Stimulated activated CD8-positive, alpha-beta memory T cell treated with anti-CD3 and anti-CD28 coated beads, Interleukin-7, amount 100 ng/mL, for 1 hour (primary cell): ENCODE measurements around the gene PLXNA4.
"Not testable (repeated sequence)": the region's sequence is repeated elsewhere in the genome, so short reads cannot be mapped to it uniquely, and the experiment has no call there.

ENCODE experiments used
- DNase-seq, 2 donors: peaks; one replicate each; pipeline ENCODE4 v3.0.0-alpha.2; 2020; ENCODE audit warnings: low read depth in 2 of 2

The PLXNA4 gene

DNA sequence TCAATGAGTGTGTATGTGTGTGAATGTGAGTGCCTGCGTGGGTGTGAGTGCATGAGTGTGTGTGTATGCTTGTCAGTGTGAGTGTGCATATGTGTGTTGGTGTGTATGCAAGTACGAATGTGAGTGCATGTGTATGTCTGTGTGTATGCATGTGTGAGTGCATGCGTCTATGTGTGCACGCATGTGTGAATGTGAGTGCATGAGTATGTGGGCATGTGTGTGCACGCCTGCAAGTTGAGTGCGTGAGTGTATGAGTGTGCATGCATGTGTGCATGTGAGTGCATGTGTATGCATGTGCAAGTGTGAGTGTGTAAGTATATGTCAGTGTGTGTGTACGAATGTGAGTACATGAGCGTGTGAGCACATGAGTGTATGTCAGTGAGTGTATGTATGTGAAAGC, 399.6 kb downstream of the PLXNA4 start:
- no peak for DNase-seq

DNA sequence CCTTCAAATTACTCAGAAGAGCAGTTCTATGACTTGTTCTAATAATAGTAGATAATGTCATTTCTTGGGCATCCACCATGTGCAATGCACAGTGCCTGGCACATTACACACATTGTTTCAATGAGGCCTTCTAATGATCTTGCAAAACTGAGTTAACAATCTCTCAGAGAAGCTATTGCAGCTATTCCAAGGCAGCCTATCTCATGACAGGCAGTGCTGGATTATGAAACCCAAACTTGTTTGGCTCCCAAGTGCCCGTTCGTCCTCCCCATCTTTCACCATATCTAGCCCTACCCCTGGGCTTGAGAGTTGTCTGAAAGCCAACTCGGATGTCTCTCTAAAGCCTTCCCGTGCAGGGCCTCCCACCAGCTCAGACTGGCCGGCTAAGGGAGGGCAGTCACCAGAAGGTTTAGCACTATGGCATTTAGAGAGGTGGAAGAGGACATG, 405.1 kb downstream of the PLXNA4 start:
- no peak for DNase-seq

DNA sequence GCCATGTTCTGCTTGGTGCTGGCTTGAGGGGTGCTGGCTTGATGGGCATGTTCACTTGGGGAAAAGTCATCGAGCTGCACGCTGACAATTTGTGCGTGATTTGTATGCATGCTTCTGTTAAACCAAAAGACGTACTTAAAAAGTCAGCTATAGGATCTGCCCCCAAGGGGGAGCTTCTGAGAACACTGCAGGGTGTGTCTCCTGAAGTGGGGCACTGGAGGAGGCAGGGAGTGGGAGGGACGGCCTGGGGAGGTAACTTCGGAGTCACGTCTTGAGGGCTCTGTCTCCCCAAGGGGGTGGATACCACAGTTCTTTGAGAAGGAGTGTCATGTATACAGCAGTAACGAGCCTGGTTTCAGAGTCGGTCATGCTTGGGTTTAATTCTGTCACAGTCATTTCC, 406.5 kb downstream of the PLXNA4 start:
- no peak for DNase-seq

DNA sequence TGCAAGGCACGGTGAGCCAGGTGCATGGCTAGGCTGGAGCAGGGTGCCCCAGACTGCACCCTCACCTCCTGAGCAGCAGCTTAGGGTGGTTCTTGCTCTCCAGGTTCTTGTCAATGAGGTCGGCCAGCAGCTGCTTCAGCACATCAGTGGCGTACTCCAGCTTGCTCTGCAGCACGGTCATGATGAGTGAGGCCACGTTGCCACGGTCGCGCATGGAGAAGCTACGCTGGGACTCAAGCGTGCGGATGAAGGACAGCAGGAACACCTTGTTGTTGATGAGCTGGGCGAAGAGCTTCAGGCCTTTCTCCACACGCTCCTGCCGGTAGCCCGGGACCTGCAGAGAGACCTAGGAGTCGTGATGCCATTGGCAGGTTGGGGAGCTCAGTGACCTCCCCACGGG, 408.0 kb downstream of the PLXNA4 start:
- no peak for DNase-seq

DNA sequence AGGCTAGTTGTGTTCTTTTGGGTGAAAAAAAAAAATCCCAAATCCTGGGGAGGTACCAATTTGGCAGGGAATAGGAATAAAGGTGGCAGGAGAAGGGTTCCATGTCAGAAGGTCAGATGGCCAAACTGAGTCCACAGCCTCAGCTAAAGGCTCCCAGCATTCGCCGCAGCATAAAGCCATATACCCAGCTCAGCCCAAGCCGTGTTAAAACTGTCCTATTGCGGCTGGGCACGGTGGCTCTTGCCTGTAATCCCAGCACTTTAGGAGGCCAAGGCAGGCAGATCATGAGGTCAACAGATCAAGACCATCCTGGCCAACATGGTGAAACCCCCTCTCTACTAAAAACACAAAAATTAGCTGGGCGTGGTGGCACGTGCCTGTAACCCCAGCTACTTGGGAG, 410.6 kb downstream of the PLXNA4 start:
- DNase-seq: not testable (repeated sequence)

DNA sequence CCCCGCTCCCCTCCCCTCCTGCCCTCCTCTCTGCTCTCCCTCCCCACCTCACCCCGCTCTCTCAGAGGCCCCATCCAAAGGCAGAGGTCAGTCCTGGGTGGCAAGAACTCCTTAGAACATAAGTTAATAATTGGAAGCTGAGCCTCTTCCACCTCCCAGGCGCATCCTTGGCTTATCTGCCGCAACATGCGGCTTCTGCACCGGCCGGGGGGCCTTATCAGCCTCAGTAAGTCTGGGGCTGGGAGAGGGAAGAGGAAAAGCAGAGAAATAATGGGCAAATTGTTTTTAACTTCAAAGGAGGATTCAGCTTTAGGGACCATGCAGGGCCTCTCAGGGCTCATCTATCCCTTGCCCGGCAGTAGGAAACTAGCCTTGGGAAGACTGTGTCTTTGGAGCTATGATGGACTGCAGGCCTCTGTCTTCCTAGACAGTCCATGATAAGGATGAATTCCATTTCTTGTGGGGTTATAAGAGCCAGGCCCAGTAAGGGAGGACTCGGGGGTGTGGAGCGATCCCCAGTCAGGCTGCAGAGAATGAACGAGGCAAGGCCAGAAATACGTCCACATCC, 411.6 kb downstream of the PLXNA4 start:
- no peak for DNase-seq

DNA sequence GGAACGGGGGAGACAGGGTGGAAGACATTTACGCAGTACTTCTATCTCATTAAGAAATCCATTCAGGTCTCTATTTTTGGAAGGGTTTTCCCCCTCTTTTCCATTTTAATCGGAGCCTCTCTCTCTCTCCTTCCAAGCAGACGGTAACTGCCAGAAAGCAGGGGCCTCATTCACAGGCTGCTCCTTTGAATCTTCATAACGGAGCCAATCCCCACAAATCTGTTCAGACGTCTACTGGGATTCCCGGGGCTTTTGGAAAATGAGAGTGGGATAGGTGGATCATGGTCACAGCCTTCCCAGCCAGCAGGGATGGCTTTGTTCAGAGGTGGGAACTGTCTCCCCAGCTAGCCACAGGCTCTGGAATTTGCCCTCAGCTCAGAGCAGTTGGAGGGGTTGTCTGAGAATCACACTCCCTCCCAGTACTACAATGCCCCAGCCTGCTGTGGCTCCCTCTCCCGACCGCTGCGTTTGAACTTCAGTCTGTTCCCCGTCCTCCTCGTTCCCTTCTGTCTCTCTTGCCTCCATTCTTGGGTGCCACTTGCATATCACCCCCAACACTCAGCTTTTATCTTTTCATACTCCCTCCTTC, 413.6 kb downstream of the PLXNA4 start:
- DNase-seq: no peak

DNA sequence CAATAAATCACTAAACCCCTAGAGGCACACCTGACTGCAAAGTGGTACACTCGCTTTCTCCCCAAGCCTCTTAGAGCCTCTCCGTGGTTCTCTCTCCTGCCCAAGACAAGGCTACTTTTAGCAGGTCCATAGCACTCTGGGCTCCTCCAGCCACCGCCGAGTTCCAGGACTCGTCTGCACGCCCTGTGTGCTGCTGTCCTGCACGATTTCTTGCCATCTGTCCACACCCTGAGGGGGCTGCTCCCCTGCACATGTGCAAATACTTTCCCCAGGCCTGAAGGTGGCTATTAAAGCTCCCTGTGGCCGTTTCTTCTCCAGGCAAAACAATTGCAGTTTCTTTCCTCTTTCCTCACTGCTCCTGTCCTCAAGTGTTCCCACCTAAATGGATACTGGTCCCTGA, 414.3 kb downstream of the PLXNA4 start:
- no peak for DNase-seq

DNA sequence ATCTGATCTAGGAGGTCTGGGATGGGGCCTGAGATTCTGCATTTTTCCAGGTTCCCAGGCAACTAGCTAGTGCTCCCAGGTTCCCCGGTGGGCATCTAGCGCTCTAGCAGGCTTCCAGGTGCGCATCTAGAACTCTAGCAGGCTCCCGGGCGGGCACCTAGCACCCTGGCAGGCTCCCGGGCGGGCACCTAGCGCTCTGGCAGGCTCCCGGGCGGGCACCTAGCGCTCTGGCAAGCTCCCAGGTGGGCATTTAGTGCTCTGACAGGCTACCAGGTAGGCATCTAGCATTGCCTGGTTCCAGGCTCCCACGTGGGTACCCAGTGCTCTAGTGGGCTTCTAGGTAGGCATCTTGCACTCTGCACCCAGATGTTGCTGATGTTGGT, 414.7 kb downstream of the PLXNA4 start:
- DNase-seq: no peak

DNA sequence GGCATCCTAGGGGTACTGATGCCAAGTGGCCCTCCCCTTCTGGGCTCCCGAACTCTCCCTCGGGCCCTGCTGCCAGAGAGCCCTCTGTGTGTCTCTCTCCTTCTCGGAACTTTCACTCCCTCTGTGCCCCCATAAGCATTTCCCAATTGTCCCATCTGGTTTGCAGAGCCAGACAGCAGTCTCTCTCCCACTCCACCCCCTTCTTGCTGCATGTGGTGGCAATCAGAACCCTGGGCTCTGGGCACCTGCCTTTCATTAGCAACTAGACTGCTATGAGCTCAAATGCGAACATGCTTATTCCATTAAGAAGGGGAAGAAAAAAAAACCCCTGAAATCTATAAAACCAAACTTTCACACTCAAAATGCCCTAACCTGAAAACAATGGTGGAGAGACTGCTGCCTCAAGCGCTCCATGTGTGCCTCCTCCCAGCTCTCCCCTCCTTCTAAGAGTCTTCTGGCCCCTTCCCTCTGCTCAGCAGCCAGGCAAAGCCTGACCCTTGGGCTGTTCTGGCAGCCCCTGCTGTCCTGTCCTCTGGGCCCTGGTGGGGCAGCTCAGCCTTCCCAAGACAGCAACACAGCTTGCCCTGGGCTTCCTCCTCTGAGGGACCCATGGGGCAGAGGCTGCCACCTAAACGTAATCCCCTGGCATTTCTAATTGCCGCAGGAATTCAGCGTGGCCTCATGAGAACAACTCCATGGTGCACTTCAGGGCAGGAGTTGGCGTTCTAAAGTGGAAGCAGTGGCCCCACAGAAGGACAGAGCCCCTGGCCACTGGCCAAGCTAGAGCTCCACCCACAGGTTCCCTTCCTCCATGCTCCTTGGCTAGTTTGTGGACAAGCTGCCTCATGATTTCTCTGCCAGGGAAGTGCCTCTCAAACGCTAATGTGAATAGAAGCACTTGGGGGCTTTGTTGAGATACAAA, 415.4 kb downstream of the PLXNA4 start:
- no peak for DNase-seq

DNA sequence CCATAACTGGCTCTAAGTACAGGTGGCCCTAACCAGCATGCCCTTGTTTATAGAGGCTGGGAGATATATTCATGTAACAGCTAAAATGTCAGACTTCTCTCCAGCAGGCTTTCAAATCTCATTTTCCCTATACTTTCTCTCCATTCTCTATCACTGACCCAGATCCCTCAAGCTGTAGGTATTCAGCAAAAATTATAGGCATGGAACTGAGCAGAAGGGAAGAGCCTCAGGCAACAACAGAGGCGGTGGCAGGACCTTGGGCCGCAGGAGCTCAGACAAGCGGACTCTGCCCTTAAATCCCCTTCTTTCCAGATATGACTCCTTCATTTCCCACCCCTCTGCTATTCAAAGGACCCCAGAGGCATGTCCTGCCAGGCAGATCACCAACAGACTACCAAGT, 417.4 kb downstream of the PLXNA4 start:
- DNase-seq: no peak

DNA sequence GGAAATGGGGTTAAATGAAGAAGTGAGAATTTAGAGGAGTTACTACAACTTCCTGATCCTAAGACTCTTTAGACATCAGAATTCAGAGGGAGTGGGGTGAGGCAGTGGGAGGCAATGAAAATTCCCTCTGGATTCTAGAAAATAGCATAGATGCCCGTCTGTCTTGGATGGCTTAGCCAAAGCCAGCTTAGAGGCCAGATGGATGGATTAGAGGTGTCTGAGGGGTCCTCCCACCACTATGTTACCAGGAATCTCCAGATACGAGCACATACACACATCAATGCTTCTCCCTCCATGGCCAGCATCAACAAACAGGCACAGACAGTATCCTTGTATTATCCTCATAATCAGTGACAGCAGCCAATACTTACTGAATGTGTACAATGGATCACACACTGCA, 418.1 kb downstream of the PLXNA4 start:
- no peak for DNase-seq

DNA sequence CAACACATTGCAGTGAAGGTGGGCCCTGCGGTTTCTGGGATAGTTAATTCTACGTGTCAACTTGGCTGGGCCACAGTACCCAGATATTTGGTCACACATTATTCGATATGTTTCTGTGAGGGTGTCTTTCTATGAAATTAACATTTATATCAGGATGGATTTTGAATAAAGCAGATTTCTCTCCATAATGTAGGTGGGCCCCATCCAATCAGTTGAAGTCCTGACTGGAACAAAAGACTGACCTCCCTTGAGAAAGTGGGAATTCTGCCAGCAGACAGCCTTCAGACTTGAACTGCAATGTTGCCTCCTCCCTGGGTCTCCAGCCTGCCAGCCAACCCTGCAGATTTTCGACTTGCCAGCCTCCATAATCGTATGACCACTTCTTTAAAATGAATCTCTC, 420.6 kb downstream of the PLXNA4 start:
- DNase-seq: no peak

DNA sequence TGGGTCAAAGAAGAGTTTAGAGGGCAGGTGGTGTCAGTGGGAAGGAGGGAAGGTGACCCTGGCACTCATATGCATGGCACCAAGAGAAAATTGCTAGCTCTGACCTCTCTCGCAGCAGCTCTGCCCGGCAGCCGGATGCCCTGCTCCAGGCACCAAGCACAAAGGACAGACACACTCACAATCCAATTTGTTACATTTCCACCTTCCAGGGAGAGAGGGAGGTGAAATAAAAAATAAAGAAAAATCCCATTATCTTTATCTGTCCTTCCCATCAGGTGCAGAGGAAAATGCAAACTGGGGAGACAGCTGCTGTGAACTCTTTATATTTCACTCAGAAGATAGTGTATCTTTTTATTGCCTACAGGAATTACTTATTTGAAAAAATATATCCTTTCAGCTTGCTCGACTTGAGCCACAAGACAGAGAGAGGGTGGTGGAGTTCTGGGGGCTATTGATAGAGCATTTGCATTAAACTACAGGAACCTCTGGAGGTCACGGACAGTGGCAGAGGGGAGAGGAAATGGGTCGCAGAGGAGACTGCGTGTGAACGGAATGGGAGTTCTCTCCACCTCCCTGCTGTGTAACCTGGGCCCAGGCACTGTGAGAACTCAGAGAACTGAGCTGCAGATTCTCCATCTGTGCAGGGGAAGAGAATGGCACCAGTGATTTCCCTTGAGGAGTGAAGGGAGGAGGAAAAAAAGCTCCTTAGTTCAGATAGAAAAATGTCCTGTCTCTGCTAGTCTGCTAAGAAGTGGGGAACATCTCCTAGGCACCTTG, 421.4 kb downstream of the PLXNA4 start:
- no peak for DNase-seq

DNA sequence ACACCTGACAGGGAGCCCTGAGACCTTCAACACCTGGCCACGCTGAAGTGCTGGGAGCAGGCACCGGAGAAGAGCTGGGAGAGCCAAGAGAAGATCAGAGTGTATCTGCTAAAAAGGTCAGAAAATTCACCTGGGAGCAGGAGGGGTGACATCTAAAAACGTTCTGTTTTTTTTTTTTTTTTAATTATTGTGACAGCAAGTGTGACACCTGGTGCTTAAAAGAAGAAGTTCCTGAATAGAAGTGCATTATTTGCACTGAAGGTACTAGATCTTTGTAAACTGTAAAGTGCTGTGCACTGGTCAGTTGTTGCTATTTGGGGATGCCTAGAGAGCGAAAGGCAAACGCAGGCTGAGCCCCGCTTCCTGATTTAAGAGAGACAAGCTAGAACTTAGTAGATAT, 422.0 kb downstream of the PLXNA4 start:
- no peak for DNase-seq

DNA sequence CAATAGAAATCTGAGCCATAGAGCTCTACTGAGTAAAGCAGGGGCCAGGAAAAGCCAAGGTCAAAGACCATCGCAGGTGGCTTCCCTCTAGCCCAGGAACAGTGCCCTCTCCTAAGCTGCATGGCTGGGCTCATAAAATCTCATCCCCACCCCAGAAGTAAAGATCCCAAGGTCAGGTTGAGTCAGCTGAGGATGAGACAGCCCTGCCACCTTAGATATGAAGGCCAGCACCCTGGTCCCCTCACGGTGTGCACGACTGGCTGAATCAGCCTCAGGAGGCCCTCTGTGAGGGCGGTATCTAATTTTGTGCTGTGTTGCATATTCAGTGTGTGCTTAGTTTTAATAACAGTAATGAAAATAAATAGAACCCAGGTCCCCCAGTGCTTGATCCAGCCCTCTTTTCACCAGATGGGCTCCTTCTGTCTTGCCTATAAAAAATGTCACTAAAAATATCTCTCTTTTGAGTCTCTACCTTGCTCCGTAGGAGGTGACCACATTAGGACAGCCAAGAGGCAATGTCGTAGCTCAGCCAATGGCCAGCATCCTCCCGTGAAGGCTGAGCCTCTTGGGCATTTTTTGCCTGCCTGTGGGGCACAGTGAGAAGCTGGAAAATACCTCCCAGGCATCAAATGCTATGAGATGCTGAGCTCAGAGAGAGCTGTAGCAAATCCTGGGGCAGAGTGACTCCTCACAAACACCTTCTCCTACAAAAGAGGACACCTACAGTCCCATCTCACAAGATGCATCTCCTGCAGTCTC, 424.0 kb downstream of the PLXNA4 start:
- no peak for DNase-seq

DNA sequence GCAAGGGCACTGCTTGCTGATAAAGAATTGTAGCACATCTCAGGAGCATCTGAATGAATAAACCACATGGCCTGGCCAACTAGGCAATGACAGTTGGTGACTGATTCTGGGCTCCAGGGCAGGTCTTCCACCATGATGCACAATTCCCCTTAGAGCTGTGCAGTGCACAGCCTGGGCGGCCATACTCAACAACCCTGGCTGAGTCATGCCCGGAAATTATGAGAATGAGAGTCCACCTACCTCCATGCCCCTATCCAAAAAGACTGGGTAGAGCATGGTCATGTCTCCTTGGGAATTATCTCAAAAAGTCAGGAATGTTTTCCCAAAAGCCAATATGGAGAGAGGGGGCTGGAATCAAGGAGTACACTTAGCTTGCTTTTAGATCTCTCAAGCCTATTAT, 425.6 kb downstream of the PLXNA4 start:
- no peak for DNase-seq

DNA sequence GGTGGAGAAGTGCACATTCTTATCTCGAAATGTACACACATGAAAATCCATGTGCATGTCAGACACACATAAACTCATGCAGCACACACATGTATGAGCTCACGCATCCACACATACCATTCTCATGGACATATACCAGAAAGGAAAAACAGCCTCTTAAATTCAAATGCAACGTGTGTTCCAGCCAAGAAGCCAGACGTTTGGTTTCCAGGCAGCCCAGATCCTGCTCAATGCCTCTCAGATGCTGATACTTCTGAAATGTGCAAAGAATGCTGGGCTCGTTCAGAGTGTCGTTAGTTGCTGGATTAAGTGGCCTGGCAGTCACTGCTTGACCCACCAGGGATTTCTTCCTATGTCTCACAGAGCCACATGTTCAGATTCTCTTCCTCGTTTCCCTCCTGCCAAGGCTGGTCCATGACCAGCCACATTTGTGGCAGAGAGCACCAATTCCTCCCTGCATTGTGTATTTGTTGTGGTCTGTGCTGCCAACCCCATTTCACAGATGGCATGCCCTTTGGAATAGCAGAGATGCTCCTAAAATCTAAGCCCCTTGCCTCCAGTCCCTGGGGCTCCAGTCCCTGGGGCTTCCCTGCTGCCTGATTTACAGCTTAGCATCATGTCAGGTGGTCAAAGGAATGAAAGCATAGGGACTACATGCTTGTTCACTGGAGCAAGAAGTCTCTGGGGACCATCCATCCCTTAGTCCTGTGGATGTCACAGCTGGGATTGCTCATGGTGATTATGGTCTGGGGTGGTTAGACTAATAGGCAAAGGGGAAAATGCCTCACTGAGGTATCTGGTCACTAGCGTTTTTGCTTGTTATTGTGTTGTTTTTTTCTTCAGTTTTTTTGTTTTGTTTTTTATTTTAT, 426.6 kb downstream of the PLXNA4 start:
- DNase-seq: no peak

DNA sequence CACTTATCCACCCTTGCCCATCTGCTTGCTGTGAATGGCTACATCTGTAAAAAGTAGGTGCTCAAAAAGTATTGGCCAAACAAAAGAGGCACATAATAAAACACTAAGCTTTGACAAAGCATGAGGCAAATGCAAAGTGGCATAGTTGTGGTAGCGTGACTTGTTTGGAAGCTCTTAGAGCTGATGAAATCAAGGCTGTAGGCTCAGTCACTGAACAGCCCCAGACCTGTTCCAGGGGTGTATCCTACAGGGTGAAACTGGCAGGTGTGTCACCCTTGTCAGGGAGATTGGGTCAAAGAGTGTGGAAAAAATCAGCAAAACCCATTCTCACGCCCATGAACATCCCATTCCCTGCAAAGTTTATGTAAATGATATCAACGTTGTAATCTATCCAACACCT, 427.4 kb downstream of the PLXNA4 start:
- DNase-seq: no peak

DNA sequence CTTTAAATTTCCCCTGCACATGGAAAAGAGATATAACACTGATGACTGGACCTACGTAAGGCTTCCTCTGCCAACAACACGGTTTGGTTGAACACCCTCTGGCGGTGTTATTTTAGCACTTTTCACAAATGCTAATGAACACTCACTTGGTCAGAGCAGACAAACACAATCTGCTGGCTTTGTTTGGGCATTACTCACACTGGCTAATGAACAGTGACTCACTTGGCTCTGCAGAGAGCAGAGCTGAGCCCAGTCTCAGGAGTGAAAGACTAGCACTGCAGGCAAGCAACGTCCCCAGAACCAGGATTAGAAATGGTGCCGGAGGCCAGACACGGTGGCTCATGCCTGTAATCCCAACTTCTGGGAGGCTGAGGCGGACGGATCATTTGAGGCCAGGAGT, 430.8 kb downstream of the PLXNA4 start:
- no peak for DNase-seq

DNA sequence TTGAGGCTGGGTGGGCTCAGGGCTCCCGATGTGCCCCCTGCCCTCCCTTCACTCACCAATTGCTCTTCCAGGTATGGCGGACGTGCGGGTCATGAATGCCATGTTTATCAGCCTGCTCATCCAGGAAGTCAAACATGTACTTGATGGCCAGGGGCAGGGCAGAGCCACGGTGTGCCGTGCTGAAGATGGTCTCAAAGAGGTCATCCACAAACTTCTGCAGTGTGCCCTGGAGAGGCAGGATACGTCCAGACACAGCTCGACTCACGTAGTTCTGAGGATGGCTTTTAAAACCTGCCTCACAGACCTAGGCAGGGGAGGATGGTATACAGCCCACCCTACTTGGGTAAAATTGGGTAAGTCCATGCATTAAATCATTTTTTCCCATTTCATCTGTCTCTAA, 431.2 kb downstream of the PLXNA4 start:
- DNase-seq: no peak
